HCT116 (cell line): ENCODE data around the gene SOBP.

ENCODE experiments used
- CBX3 ChIP-seq: IDR thresholded peaks from 2 replicates; pipeline ENCODE4 v1.6.1; 2012; ENCODE audit warnings: low read depth
- EZH2 ChIP-seq: fragments of 200-600 bp; sonication (generic); IDR thresholded peaks from 2 replicates; pipeline ENCODE4 v1.6.1; 2017; ENCODE audit warnings: antibody characterized with exemption, mixed run types
- EZH2phosphoT487 ChIP-seq: fragments of 200-600 bp; IDR thresholded peaks from 2 replicates; pipeline ENCODE4 v1.6.1; 2018; ENCODE audit warnings: antibody characterized with exemption, borderline replicate concordance
- POLR2A ChIP-seq: IDR thresholded peaks from 2 replicates; pipeline ENCODE4 v1.7.0; 2011; ENCODE audit warnings: borderline replicate concordance; ENCODE audit not compliant: insufficient read depth, insufficient read length; ENCODE audit errors: extremely low read depth
- SIN3A ChIP-seq: IDR thresholded peaks from 2 replicates; pipeline ENCODE4 v1.6.1; 2012; ENCODE audit warnings: low read depth
- ZNF274 ChIP-seq: fragments of 200-500 bp; sonication (Bioruptor generic); IDR thresholded peaks from 2 replicates; pipeline ENCODE4 v1.6.1; 2014; ENCODE audit warnings: mild to moderate bottlenecking, low read depth, low read length, inconsistent platforms
- TF ChIP-seq, protein P1 (sequence below), 3 experiments: fragments of 200-600 bp in 1 of 3; sonication (generic) in 1 of 3; IDR thresholded peaks in 2 of 3; conservative IDR thresholded peaks in 1 of 3; 2 replicates each; pipeline ENCODE4 v1.5.1; 2012 to 2017; ENCODE audit warnings: low read depth in 2 of 3, low read length in 2 of 3, antibody characterized with exemption in 1 of 3, borderline replicate concordance in 1 of 3, control low read depth in 1 of 3, mild to moderate bottlenecking in 1 of 3, mixed read lengths in 1 of 3, mixed run types in 1 of 3, moderate library complexity in 1 of 3; ENCODE audit not compliant: insufficient read depth in 1 of 3
- TF ChIP-seq, protein P2 (sequence below): IDR thresholded peaks from 2 replicates; pipeline ENCODE4 v1.6.1; 2011; ENCODE audit warnings: mild to moderate bottlenecking, low read length, moderate library complexity; ENCODE audit not compliant: insufficient replicate concordance; ENCODE audit errors: extremely low read depth

DNA sequence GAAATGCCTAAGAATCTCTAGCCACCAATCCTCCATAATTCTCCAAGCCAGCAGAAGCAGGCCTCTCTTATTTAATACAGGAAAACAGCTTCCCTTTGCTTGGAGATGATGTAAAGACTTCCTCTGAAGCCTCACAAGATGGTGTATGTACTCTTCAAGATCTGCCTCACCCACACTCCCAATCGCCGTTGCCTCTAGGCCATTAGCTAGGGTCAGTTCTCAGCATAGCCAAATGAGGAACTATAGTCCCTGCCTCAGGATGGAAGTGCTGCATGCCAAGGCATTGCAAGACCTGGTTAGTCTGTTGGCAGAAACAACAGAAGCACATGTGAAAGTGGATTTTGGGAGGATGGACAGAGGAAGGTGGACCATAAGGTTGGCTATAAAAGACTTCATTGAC is 195.1 kb downstream of the SOBP start:
- no peak for TF ChIP-seq POLR2A
- no peak for TF ChIP-seq EZH2phosphoT487
- TF ChIP-seq, protein P1, sequence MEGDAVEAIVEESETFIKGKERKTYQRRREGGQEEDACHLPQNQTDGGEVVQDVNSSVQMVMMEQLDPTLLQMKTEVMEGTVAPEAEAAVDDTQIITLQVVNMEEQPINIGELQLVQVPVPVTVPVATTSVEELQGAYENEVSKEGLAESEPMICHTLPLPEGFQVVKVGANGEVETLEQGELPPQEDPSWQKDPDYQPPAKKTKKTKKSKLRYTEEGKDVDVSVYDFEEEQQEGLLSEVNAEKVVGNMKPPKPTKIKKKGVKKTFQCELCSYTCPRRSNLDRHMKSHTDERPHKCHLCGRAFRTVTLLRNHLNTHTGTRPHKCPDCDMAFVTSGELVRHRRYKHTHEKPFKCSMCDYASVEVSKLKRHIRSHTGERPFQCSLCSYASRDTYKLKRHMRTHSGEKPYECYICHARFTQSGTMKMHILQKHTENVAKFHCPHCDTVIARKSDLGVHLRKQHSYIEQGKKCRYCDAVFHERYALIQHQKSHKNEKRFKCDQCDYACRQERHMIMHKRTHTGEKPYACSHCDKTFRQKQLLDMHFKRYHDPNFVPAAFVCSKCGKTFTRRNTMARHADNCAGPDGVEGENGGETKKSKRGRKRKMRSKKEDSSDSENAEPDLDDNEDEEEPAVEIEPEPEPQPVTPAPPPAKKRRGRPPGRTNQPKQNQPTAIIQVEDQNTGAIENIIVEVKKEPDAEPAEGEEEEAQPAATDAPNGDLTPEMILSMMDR (IDR thresholded peaks at IDR 0.05 in 2 of 3, conservative IDR thresholded peaks at IDR 0.05 in 1 of 3; ENCODE audit: borderline replicate concordance in 1 of 3, insufficient read depth in 1 of 3, low read depth in 2 of 3, low read length in 2 of 3): no peak
- TF ChIP-seq ZNF274: no peak
- TF ChIP-seq CBX3: no peak
- no peak for TF ChIP-seq SIN3A
- TF ChIP-seq, protein P2, sequence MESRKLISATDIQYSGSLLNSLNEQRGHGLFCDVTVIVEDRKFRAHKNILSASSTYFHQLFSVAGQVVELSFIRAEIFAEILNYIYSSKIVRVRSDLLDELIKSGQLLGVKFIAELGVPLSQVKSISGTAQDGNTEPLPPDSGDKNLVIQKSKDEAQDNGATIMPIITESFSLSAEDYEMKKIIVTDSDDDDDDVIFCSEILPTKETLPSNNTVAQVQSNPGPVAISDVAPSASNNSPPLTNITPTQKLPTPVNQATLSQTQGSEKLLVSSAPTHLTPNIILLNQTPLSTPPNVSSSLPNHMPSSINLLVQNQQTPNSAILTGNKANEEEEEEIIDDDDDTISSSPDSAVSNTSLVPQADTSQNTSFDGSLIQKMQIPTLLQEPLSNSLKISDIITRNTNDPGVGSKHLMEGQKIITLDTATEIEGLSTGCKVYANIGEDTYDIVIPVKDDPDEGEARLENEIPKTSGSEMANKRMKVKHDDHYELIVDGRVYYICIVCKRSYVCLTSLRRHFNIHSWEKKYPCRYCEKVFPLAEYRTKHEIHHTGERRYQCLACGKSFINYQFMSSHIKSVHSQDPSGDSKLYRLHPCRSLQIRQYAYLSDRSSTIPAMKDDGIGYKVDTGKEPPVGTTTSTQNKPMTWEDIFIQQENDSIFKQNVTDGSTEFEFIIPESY: no peak
- TF ChIP-seq EZH2: no peak
